HL-60 (cell line): ENCODE results near the gene KRTAP22-1.

Experiments used
- GABPA ChIP-seq: IDR thresholded peaks from 2 replicates; pipeline ENCODE4 v1.6.1; 2012; ENCODE audit warnings: low read depth
- SPI1 ChIP-seq: IDR thresholded peaks from 2 replicates; pipeline ENCODE4 v1.6.1; 2012; ENCODE audit warnings: low read depth, mild to moderate bottlenecking, borderline replicate concordance
- TF ChIP-seq, protein P1 (sequence below): IDR thresholded peaks from one replicate; pipeline ENCODE4 v1.5.1; 2011; ENCODE audit warnings: low read length, control low read depth, inconsistent platforms; ENCODE audit not compliant: insufficient read depth
- TF ChIP-seq, protein P2 (sequence below): IDR thresholded peaks from 2 replicates; pipeline ENCODE4 v1.6.1; 2012; ENCODE audit warnings: low read depth; ENCODE audit not compliant: insufficient replicate concordance

DNA sequence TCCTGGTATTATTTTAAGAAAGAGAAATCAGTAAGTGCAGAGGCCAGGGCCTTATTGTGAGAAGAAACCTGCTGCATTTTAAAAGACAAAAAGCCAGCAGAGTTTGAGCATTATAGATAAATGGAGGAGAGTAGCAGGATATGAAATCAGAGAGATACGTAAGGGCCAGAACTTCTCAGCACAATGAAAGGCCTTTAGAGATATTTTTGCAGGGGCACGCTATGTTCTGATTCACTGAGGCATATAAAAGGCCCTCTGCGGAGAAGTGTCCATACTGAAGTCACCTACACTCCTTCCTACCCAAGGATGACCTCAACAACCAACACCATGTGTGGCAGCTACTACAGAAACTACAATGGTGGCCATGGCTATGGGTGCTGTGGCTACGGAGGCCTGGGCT, 8.7 kb upstream of the KRTAP22-1 start, which contains the start of gene KRTAP6-3:
- TF ChIP-seq, protein P1, sequence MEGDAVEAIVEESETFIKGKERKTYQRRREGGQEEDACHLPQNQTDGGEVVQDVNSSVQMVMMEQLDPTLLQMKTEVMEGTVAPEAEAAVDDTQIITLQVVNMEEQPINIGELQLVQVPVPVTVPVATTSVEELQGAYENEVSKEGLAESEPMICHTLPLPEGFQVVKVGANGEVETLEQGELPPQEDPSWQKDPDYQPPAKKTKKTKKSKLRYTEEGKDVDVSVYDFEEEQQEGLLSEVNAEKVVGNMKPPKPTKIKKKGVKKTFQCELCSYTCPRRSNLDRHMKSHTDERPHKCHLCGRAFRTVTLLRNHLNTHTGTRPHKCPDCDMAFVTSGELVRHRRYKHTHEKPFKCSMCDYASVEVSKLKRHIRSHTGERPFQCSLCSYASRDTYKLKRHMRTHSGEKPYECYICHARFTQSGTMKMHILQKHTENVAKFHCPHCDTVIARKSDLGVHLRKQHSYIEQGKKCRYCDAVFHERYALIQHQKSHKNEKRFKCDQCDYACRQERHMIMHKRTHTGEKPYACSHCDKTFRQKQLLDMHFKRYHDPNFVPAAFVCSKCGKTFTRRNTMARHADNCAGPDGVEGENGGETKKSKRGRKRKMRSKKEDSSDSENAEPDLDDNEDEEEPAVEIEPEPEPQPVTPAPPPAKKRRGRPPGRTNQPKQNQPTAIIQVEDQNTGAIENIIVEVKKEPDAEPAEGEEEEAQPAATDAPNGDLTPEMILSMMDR, result no peak
- TF ChIP-seq GABPA (no peak), SPI1 (no peak)
- TF ChIP-seq, protein P2, sequence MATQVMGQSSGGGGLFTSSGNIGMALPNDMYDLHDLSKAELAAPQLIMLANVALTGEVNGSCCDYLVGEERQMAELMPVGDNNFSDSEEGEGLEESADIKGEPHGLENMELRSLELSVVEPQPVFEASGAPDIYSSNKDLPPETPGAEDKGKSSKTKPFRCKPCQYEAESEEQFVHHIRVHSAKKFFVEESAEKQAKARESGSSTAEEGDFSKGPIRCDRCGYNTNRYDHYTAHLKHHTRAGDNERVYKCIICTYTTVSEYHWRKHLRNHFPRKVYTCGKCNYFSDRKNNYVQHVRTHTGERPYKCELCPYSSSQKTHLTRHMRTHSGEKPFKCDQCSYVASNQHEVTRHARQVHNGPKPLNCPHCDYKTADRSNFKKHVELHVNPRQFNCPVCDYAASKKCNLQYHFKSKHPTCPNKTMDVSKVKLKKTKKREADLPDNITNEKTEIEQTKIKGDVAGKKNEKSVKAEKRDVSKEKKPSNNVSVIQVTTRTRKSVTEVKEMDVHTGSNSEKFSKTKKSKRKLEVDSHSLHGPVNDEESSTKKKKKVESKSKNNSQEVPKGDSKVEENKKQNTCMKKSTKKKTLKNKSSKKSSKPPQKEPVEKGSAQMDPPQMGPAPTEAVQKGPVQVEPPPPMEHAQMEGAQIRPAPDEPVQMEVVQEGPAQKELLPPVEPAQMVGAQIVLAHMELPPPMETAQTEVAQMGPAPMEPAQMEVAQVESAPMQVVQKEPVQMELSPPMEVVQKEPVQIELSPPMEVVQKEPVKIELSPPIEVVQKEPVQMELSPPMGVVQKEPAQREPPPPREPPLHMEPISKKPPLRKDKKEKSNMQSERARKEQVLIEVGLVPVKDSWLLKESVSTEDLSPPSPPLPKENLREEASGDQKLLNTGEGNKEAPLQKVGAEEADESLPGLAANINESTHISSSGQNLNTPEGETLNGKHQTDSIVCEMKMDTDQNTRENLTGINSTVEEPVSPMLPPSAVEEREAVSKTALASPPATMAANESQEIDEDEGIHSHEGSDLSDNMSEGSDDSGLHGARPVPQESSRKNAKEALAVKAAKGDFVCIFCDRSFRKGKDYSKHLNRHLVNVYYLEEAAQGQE, result no peak
